CD4-positive, alpha-beta T cell treated with Interferon gamma for 1 hour (primary cell): Measurements from ENCODE around the gene PPA1.
"Not testable (repeated sequence)": the region's sequence is repeated elsewhere in the genome, so short reads cannot be mapped to it uniquely, and the experiment has no call there.

Source experiments
- DNase-seq: peaks from one replicate; pipeline ENCODE4 v3.0.0-alpha.2; 2020

Gene PPA1

DNA sequence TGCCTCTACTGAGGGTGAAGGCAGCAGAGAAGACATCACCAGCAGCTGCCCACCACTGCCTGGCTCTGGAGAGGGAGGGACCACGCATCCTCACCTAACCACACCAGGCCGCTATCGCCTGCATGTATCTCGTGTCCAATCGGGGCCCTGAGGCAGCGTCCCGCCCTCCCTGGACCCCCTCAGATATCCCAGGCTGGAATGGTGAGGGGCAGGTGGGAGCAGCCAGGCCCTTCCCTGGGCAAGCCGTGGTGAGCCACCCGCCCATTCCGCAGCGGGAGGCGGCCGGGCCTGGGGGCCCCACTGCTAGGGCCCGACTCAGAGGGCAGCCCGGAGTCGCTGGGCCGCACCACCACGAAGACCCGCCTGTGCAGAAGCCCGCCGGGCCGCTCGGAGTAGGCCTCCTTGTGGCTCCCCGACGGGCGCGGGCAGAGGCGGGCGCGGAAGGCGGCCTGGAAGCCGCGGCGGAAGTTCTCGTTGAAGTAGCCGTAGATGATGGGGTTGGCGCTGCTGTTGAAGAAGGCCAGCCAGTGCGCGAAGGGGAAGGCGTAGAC, 21.6 kb upstream of the PPA1 start:
- DNase-seq: no peak

DNA sequence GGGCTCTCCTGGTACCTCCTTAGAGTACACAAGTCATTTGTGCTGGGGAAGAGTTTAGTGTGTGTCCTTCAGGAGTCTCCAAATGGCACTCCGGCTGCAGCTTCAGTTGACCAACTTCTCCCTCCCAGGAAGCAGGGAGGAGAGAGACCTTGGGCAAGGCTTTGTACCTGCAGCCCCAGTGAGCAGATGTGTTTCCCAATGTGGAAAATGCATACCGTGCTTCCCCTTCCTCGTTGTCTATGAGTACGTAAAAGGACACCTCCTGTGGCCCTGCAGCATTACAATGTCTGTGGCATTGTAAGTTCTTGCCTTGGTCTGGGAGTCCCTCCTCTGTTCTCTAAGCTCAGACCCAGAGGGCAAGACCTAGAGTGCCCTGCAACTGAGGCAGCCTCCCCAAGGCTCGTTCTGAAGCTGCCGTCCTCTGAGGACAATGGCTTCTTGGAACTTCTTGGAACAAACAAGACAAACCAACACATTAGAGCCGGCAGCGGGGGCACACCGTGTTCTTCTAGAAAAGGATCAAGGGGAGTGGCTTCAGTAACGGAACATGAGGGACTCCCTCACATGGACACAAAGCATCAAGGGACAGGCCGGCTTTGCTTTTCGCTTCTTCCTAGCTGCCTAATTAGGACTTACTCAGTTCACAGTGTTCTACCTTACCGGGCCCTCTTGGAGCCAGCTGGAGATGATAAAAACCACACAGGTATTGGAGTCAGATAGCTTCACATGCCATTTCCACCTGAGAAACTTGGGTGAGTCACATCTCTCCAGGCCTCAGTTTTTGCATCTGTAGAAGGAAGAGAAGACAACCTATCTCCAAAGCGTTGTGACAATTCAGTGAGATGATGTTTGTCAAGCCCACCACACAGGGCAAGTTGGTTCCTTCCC, 20.9 kb upstream of the PPA1 start:
- no peak for DNase-seq

DNA sequence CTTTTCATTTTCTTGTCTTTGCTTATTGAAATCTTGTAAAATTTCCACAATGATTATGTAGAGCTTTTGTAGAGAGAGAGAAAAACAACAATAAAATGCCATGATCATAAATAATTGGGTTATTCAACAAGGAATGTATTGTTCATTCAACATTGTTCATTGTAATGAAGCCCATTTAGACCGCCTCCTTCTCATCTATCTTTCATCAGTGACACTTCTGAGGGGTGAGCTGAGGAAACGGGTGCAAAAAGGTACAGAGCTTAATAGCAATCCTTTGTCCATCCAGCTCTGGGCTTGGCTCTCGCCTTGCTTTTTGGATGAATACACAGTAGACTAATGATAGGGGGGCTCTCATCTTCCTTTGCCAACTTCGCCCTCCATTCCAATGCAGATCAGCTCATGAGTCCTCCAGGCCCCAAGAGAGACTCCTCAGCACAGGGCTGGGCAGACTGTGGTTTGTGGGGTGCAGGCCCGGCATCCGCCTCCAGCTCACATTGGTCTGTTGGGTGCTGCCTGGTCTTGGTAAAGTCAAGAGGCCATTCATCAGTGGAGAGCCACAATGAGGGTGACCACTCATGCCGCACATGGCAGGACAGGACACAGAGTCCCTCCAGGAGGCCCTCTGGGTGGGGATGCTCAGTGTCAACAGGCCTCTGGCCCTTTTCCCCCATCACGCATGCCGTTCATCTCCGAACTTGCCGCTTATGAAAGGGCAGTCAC, 17.9 kb upstream of the PPA1 start:
- DNase-seq: no peak

DNA sequence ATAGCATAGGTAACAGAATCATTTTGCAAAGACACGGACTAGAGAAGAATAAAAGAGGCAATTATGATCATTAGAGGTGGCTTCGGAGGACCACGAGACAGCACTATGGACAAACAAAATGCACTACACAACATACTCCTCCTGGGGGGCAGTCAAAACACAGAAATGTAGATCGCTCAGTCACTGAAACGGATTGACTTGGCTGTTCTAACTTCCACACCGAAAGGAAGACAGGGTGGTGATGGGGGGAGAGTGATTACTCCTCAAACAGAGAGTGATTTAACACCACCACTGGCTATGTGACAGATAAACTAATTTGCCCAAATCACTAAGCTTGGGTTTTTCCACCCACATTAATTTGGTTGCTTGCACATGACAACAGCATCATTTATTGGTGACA, 14.1 kb upstream of the PPA1 start:
- DNase-seq: no peak

DNA sequence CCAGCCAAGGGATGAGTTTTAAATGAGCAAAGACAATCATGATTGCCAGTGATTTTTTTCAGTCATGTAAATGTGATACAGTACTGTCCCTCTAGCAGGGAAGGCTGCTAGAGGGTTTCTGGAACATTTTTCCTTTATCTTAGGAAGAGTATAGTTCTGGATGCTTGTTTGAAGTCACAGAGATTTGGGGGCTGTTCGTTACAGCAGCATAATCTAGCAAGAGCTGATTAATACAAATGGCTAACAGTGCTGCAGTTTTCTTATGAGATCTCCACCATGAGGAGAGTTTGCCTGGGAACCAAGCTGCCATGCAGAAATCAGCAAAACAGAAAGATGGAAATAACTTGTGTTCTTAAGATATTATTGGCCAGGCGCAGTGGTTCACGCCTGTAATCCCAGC, 7.9 kb upstream of the PPA1 start:
- no peak for DNase-seq

DNA sequence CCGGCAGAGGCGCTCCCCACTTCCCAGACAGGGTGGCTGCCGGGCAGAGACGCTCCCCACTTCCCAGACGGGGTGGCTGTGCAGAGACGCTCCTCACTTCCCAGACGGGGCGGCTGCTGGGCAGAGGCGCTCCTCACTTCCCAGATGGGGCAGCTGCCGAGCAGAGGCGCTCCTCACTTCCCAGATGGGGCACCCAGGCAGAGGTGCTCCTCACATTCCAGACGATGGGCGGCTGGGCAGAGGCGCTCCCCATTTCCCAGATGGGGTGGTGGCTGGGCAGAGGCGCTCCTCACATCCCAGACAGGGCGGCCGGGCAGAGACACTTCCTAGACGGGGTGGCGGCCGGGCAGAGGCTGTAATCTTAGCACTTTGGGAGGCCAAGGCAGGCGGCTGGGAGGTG, 6.8 kb upstream of the PPA1 start:
- not testable (repeated sequence) for DNase-seq

DNA sequence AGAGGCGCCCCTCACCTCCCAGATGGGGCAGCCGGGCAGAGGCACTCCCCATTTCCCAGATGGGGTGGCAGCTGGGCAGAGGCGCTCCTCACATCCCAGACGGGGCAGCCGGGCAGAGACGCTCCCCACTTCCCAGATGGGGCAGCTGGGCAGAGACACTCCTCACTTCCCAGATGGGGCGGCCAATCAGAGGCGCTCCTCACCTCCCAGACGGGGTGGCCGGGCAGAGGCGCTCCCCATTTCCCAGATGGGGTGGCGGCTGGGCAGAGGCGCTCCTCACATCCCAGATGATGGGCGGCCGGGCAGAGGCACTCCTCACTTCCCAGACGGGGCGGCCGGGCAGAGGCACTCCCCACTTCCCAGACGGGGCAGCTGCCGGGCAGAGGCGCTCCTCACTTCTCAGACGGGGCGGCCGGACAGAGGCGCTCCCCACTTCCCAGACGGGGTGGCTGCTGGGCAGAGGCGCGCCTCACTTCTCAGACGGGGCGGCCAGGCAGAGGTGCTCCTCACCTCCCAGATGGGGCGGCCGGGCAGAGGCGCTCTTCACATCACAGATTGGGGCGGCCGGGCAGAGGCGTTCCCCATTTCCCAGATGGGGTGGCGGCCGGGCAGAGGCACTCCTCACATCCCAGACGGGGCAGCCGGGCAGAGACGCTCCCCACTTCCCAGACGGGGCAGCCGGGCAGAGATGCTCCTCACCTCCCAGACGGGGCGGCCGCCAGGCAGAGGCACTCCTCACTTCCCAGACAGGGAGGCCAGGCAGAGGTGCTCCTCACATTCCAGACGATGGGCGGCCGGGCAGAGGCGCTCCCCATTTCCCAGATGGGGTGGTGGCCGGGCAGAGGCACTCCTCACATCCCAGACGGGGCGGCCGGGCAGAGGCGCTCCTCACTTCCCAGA, 6.1 kb upstream of the PPA1 start:
- not testable (repeated sequence) for DNase-seq

DNA sequence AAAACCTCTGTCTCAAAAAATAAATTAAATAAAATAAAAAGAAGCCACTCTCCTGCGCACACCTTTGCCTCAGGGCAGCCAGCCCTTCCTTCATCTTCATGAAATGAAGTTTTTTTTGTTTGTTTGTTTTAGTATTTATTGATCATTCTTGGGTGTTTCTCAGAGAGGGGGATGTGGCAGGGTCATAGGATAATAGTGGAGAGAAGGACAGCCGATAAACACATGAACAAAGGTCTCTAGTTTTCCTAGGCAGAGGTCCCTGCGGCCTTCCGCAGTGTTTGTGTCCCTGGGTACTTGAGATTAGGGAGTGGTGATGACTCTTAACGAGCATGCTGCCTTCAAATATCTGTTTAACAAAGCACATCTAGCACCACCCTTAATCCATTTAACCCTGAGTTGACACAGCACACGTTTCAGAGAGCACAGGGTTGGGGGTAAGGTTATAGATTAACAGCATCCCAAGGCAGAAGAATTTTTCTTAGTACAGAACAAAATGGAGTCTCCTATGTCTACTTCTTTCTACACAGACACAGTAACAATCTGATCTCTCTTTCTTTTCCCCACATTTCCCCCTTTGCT, 4.8 kb upstream of the PPA1 start:
- not testable (repeated sequence) for DNase-seq

DNA sequence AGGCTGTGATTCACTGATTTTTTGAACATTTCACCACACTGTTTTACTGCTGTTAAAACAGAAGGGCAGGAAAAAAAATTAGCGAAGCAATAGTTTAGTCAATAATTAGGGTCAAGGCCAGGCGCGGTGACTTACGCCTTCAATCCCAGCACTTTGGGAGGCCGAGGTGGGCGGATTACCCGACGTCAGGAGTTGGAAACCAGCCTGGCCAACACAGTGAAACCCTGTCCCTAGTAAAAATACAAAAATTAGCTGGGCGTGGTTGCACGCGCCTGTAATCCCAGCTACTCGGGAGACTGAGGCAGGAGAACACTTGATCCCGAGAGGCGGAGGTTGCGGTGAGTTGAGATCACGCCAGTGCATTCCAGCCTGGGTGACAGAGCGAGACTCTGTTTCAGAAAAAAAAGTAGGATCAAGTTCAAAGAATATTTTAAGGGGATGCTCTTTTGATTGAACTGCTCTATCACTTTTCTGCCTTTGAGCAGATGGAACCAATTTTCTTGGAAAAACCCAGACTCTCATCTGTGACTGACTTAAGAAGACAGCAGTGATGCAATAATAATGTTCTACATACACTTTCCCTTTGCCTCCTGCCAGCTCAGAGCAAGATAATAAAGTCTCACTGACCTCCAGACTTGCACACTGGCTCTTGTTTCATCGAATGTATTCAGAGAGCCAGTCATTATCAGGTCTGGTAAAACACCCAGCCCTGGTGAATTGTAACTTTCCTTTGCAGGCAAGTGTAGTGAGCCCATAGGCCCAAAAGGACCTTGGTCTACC, 1.6 kb upstream of the PPA1 start:
- no peak for DNase-seq

DNA sequence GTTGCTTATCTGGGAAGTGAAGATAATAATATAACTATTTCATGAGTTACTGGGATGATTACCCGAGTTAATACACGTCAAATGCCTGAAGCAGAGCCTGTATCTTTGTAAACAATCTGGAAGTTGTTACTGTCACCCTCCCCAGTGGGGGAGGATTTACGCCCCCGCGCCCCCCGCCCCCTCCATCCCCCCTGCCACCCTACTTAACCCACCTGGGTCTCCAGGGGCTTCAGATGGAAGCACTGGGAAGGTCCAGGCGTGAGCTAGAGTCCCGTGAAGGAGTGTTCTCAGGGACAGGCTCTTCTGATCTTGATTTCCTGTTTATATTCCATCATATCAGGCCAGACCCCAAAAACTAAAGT, 691 bp upstream of the PPA1 start:
- no peak for DNase-seq

DNA sequence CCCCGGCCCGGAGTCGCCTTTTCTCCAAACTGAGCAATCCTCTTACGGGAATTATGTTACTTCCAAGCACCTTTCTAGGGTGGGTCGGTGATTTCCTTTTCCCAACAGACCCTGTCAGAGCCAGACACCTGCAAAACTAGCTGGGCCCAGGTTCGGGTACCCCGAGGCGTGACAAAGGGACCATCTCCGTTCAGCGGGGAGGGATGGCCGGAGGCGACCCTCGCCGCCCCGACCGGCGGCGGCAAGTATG, 445 bp downstream of the PPA1 start:
- no peak for DNase-seq

DNA sequence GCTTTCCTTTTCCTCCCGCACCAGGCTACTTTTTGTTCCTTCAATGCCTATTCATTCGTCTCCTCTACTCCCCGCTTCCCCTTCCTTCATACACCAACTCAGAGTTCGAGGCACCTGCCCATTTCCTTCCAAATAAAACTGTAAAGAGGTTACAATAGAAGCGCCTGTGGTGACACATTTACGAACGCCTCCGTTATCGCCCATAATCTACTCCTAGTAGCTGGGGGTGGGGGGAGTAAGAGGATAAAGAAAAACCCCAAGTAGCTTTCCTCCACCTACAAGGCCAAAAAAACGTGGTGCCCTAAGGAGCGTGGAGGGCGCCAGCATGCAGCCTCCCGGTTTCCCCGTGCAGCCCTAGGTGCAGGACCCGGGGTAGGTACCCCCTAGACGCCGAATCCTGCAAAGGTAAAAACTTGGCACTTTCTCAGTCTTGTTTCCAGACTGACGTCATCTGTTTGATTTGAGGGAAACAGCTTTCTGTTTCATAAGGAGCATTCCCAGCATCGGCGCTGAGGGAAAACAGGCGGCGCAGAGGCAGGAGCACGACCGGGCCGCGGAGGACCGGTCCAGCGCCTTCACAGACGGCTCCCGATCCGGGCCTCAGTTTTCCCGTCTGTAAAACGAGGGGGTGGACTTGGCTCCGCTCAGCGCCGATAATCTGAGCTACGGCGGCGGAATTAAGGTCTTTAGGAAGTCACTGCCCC, 922 bp downstream of the PPA1 start:
- DNase-seq: no peak

DNA sequence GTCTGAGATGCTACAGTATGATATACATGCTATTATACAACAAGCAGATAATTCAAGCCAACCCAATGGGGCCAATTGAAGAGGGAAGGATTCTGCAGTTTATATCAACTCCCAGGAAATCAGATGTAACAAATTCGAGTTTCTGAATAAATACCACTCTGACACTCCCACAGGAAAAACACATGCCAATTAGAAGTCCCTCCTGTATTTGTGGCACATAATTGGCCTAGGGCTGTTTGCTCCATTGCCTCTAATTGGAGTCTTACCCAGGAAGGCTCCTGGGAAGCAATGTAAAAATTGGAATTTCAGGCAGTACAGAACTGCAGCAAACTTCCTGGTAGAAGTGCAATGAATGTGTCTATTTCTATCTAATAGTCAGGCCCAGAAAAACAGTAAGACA, 4.7 kb downstream of the PPA1 start:
- DNase-seq: no peak

DNA sequence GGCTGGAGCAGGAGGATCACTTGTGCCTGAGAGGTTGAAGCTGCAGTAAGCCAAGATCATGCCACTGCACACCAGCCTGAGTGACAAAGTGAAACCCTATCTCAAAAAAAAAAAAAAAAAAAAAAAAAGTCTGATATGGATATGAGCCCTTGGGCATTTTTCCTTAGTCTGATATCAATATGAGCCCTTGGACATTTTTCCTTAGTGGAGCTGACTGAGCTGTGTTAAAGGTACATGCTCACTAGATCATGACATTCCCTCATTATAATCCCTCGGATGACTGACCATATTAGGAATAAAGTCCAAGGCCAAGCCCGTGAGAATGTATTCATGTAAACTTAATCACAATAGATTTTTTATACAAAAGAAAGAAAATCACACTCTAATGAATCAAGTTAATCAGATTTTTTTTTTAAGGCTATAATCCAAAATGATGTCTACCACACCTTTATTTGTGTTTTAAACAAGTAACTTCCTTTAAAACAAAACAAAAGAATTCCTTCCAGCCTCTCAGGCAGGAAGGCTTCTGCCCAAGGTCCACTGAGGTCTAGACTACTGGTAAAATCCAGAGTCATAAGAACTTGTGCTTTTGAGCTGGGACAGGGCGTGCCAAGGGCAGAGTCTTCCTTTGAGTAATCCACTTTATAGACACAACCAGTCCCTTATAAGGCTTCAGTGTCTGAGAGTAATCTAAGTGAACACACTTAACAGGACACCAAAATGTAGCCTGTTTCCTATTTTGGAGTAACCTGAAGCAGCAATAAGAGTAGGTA, 5.5 kb downstream of the PPA1 start:
- DNase-seq: no peak

DNA sequence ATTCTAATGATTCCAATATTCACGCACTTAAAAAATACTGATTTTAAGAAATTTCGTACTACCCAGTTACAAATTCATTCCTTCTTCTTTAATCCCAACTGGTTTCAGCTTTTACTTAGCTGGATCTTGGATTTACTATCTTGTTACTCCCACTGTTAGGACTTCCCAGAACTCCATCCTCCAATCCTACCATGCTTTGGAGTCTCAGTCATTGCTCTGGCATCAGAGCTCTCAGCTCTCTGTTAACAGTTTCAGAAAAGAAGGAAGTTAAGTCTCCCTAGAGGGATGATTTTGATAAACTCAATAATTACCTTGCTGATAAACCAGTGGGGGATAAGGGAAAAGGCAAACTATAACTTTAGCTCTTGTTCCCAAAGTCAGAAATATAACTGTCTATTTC, 9.5 kb downstream of the PPA1 start:
- no peak for DNase-seq

DNA sequence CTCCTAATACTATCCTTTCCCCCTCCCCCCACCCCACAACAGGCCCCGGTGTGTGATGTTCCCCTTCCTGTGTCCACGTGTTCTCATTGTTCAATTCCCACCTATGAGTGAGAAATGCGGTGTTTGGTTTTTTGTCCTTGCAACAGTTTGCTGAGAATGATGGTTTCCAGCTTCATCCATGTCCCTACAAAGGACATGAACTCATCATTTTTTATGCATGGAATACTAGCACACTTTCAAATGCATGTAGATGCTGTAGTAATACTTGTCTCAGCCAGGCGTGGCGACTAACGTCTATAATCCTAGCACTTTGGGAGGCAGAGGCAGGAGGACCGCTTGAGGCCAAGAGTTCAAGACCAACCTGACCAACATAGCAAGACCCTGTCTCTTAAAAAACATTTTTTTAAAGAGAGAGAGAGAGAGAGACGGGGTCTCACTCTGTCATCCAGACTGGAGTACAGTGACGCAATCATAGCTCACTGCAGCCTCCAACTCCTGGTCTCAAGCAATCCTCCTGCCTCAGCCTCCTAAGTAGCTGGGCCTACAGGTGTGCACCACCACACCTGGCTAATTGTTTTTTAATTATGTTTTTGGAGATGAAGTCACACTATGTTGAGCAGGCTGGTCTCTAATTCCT, 10.3 kb downstream of the PPA1 start:
- DNase-seq: not testable (repeated sequence)

DNA sequence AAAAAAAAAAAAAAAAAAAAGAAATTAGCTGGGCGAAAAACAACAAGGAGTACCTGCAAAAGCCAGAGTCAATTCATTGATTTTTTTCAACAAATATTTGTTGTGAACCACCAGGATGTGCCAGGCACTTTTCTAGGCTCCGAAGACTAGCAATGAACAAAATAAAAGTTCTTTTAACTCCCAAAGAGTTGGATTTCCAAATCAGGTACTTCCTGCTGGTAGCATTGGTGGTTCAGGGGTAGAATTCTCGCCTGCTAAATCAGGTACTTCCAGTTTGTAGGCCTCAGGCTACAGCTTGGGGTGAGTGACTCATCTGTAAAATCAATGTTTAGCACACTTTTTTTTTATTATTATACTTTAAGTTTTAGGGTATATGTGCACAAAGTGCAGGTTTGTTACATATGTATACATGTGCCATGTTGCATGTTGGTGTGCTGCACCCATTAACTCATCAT, 10.9 kb downstream of the PPA1 start:
- no peak for DNase-seq

DNA sequence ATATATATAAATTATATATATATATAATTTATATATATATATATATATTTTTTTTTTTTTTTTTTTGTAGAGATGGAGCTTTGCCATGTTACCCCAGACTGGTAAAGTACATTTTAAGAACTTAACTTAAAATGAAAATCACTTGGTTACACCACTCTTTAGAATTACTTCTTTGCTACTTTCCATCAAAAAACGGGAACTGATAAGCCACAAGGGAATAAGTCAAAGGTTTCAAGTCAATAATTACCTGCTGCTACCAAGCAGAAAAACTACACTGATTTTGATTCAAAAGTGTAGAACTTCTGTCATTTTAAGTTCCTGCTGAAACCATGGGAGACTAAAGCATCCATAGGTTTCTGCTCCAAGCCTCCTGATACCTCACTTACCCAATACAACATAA, 12.2 kb downstream of the PPA1 start:
- no peak for DNase-seq

DNA sequence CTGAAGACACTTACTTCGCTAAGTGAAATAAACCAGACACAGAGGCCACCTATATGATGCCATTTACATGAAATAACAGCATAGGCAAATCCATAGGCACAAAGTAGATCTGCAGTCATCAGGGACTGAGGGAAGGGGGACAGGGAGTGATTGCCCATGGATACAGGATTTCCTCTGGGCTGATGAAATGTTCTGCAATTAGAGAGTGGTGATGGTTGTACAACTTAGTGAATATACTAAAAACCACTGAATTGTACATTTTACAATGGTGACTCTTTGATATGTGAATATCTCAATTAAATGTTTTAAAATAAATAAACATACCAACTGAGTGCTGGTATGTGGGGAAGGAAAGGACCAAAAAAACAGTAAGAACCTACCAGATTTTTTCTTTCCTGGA, 20.4 kb downstream of the PPA1 start:
- DNase-seq: no peak

DNA sequence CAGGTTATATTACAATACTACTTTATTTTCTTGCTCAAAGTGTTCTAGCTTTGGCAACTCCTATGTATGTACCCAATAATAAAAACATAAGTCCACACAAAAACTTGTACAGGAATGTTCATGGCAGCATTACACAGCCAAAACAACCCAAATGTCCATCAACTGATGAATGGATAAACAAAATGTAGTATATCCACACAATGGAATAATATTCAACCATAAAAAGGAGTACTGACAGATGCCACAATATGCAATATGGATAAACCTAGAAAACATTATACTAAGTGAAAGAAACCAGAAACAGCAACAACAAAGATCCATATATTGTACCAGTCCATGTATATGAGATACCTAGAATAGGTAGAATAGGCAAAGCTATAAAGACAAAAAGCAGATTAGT, 21.0 kb downstream of the PPA1 start:
- DNase-seq: no peak
